Neuronal stem cell (in vitro differentiated cells): ENCODE data around the gene MAP4.
A peak's percentile ranks its signal among the peaks of the same experiment; 100 is the strongest.

Source experiments
- DNase-seq: peaks from one replicate; pipeline ENCODE4 v3.0.0-alpha.2; 2013; ENCODE audit warnings: low spot score
- H2AFZ ChIP-seq: one replicate; pipeline ENCODE4 v1.6.1; 2013; ENCODE audit warnings: mild to moderate bottlenecking, low read length, inconsistent platforms
- H2AK5ac ChIP-seq: 2 replicates; pipeline ENCODE4 v1.6.1; 2013; ENCODE audit warnings: low read depth, mild to moderate bottlenecking, inconsistent platforms, low read length, moderate library complexity, mixed read lengths
- H2BK120ac ChIP-seq: 2 replicates; pipeline ENCODE4 v1.6.1; 2013; ENCODE audit warnings: low read depth, mild to moderate bottlenecking, inconsistent platforms, low read length, moderate library complexity, mixed read lengths
- H2BK12ac ChIP-seq: one replicate; pipeline ENCODE4 v1.6.1; 2013; ENCODE audit warnings: low read length, inconsistent platforms
- H2BK15ac ChIP-seq: 2 replicates; pipeline ENCODE4 v1.6.1; 2013; ENCODE audit warnings: mild to moderate bottlenecking, low read length, inconsistent platforms, mixed read lengths
- H2BK5ac ChIP-seq: one replicate; pipeline ENCODE4 v1.6.1; 2013; ENCODE audit warnings: inconsistent platforms, mild to moderate bottlenecking, low read length, moderate library complexity
- H3K14ac ChIP-seq: one replicate; pipeline ENCODE4 v1.6.1; 2013; ENCODE audit warnings: low read length, inconsistent platforms
- H3K18ac ChIP-seq: 2 replicates; pipeline ENCODE4 v1.6.1; 2013; ENCODE audit warnings: low read length, inconsistent platforms
- H3K23ac ChIP-seq: 2 replicates; pipeline ENCODE4 v1.6.1; 2013; ENCODE audit warnings: low read depth, mild to moderate bottlenecking, mixed read lengths, low read length, inconsistent platforms; ENCODE audit not compliant: poor library complexity
- H3K27ac ChIP-seq: replicated peaks from 3 replicates; pipeline ENCODE4 v1.5.1; 2013; ENCODE audit warnings: low read length, inconsistent platforms
- H3K27me3 ChIP-seq, 3 experiments: 2 replicates each; pipeline ENCODE4 v1.6.1; 2013; ENCODE audit warnings: low read length in 3 of 3, mild to moderate bottlenecking in 2 of 3, inconsistent platforms in 1 of 3, low read depth in 1 of 3, mixed read lengths in 1 of 3, moderate library complexity in 1 of 3; ENCODE audit not compliant: control insufficient read depth in 3 of 3, insufficient read depth in 3 of 3
- H3K36me3 ChIP-seq, 2 donors: replicated peaks in 1 of 2; 2 replicates each; pipeline ENCODE4 v1.6.1; 2013; ENCODE audit warnings: low read length in 2 of 2; ENCODE audit not compliant: control insufficient read depth in 2 of 2, insufficient read depth in 2 of 2
- H3K4ac ChIP-seq: 2 replicates; pipeline ENCODE4 v1.6.1; 2013; ENCODE audit warnings: inconsistent platforms, mild to moderate bottlenecking, low read length, moderate library complexity
- H3K4me1 ChIP-seq, 2 donors: 1 replicate in 1 of 2; 2 replicates in 1 of 2; pipeline ENCODE4 v1.6.1; 2013; ENCODE audit warnings: low read length in 2 of 2, low read depth in 1 of 2; ENCODE audit not compliant: control insufficient read depth in 2 of 2, insufficient read depth in 1 of 2
- H3K4me2 ChIP-seq: one replicate; pipeline ENCODE4 v1.6.1; 2013; ENCODE audit warnings: mild to moderate bottlenecking, low read length, inconsistent platforms; ENCODE audit not compliant: insufficient read depth, poor library complexity, severe bottlenecking
- H3K4me3 ChIP-seq, 2 donors: 2 replicates each; pipeline ENCODE4 v1.5.1; 2013; ENCODE audit warnings: low read length in 2 of 2, mild to moderate bottlenecking in 2 of 2, inconsistent platforms in 1 of 2, moderate library complexity in 1 of 2
- H3K79me1 ChIP-seq: one replicate; pipeline ENCODE4 v1.6.1; 2013; ENCODE audit warnings: low read depth, mild to moderate bottlenecking, inconsistent platforms, low read length, moderate library complexity
- H3K9ac ChIP-seq: one replicate; pipeline ENCODE4 v1.6.1; 2013; ENCODE audit warnings: mild to moderate bottlenecking, low read depth, low read length, inconsistent platforms; ENCODE audit not compliant: poor library complexity
- H3K9me3 ChIP-seq, 2 donors: replicated peaks in 1 of 2; 2 replicates each; pipeline versions ENCODE3 to v1.6.1; 2013; ENCODE audit warnings: low read length in 2 of 2, mild to moderate bottlenecking in 2 of 2, inconsistent platforms in 1 of 2, low read depth in 1 of 2, mixed read lengths in 1 of 2, moderate library complexity in 1 of 2; ENCODE audit not compliant: control insufficient read depth in 2 of 2, insufficient read depth in 1 of 2
- H4K8ac ChIP-seq: one replicate; pipeline ENCODE4 v1.6.1; 2013; ENCODE audit warnings: low read depth, mild to moderate bottlenecking, inconsistent platforms, low read length, moderate library complexity
- H4K91ac ChIP-seq: one replicate; pipeline ENCODE4 v1.6.1; 2013; ENCODE audit warnings: low read length, low read depth, mild to moderate bottlenecking, inconsistent platforms; ENCODE audit not compliant: poor library complexity
- WGBS, 2 donors: extraction: QIAGEN DNeasy Blood & Tissue Kit; methylation state at CpG; one replicate each; pipeline ENCODE4 v1.1.7; 2013; ENCODE audit warnings: missing lambda C conversion rate in 2 of 2, mixed read lengths in 1 of 2; ENCODE audit not compliant: insufficient read length in 2 of 2, insufficient replicate concordance in 1 of 2; ENCODE audit errors: extremely low coverage in 2 of 2; 5-methylcytosine and 5-hydroxymethylcytosine counted together

MAP4 gene

GRCh38 chr3:47865192-47865591, 151.0 kb downstream of the MAP4 start:
- no peak for DNase-seq
- Histone ChIP-seq H3K4ac (no peak overlapping the region), H4K8ac (no peak overlapping the region), H2BK15ac (no peak overlapping the region), H3K27ac (no peak overlapping the region), H3K9me3 (no peaks in the 10 kb centered on the region), H3K14ac (no peak overlapping the region), H3K23ac (no peak overlapping the region), H3K79me1 (peaks cover 4% of the 10 kb centered on the region), H3K4me3 (no peak overlapping the region), H2AK5ac (no peak overlapping the region), H3K27me3 (no peaks in the 10 kb centered on the region), H2AFZ (no peak overlapping the region), H3K4me1 (peaks cover 0 to 8% of the 10 kb centered on the region in 2 donors), H3K9ac (no peak overlapping the region), H2BK12ac (no peak overlapping the region), H4K91ac (no peak overlapping the region), H2BK5ac (no peak overlapping the region), H2BK120ac (no peak overlapping the region), H3K4me2 (no peak overlapping the region), H3K36me3 (peaks cover 35 to 79% of the 10 kb centered on the region in 2 donors), H3K18ac (no peak overlapping the region)
- no CpG with 5 or more reads among the region's 3 CpGs for WGBS, 2 donors

GRCh38 chr3:47863391-47864128, 152.7 kb downstream of the MAP4 start:
- Histone ChIP-seq H3K14ac (no peak overlapping the region), H3K9ac (no peak overlapping the region), H3K23ac (peak overlapping the region; percentile 82), H2BK12ac (no peak overlapping the region), H3K27me3 (no peaks in the 10 kb centered on the region), H3K36me3 (peaks cover 33 to 75% of the 10 kb centered on the region in 2 donors), H2BK15ac (no peak overlapping the region), H3K27ac (no peak overlapping the region), H3K4me1 (peaks cover 0 to 8% of the 10 kb centered on the region in 2 donors), H3K4me2 (no peak overlapping the region), H3K4me3 (no peak overlapping the region), H3K4ac (peak overlapping the region; percentile 91), H2AFZ (no peak overlapping the region), H2AK5ac (no peak overlapping the region), H3K9me3 (no peaks in the 10 kb centered on the region), H3K18ac (peak overlapping the region; percentile 78), H2BK5ac (peak overlapping the region; percentile 63), H3K79me1 (peaks cover 4% of the 10 kb centered on the region), H2BK120ac (no peak overlapping the region), H4K8ac (no peak overlapping the region), H4K91ac (no peak overlapping the region)
- WGBS, 2 donors: no CpG with 5 or more reads among the region's 12 CpGs
- DNase-seq: no peak

GRCh38 chr3:47859956-47860605, 156.1 kb downstream of the MAP4 start:
- no peak overlapping the region for H2AK5ac ChIP-seq
- no peak overlapping the region for H3K4me3 ChIP-seq
- H4K8ac ChIP-seq: no peak overlapping the region
- H3K9ac ChIP-seq: no peak overlapping the region
- no peak overlapping the region for H3K27ac ChIP-seq
- no peak overlapping the region for H3K23ac ChIP-seq
- no peak overlapping the region for H3K18ac ChIP-seq
- H3K36me3 ChIP-seq: peaks cover 27 to 77% of the 10 kb centered on the region in 2 donors
- H4K91ac ChIP-seq: no peak overlapping the region
- peaks cover 8% of the 10 kb centered on the region for H3K79me1 ChIP-seq
- no peak overlapping the region for H3K4ac ChIP-seq
- no peak for DNase-seq
- peaks cover 0 to 2% of the 10 kb centered on the region in 2 donors for H3K4me1 ChIP-seq
- H3K9me3 ChIP-seq: no peaks in the 10 kb centered on the region
- no peak overlapping the region for H2BK120ac ChIP-seq
- no CpG with 5 or more reads among the region's 4 CpGs for WGBS, 2 donors
- no peak overlapping the region for H2BK15ac ChIP-seq
- no peak overlapping the region for H3K4me2 ChIP-seq
- H2BK5ac ChIP-seq: no peak overlapping the region
- H3K14ac ChIP-seq: no peak overlapping the region
- no peaks in the 10 kb centered on the region for H3K27me3 ChIP-seq
- no peak overlapping the region for H2AFZ ChIP-seq
- H2BK12ac ChIP-seq: no peak overlapping the region

GRCh38 chr3:47857151-47857550, 159.1 kb downstream of the MAP4 start:
- Histone ChIP-seq H3K79me1 (peaks cover 4% of the 10 kb centered on the region), H3K4me1 (no peaks in the 10 kb centered on the region), H3K23ac (no peak overlapping the region), H3K18ac (no peak overlapping the region), H3K4ac (no peak overlapping the region), H3K9ac (no peak overlapping the region), H3K27ac (no peak overlapping the region), H4K91ac (no peak overlapping the region), H3K4me2 (no peak overlapping the region), H2AK5ac (no peak overlapping the region), H2BK120ac (no peak overlapping the region), H2BK12ac (no peak overlapping the region), H3K4me3 (no peak overlapping the region), H3K14ac (no peak overlapping the region), H3K27me3 (no peaks in the 10 kb centered on the region), H4K8ac (no peak overlapping the region), H3K9me3 (no peaks in the 10 kb centered on the region), H2BK5ac (no peak overlapping the region), H3K36me3 (peaks cover 37 to 83% of the 10 kb centered on the region in 2 donors), H2AFZ (no peak overlapping the region), H2BK15ac (no peak overlapping the region)
- WGBS, 2 donors: no CpG with 5 or more reads among the region's 2 CpGs
- no peak for DNase-seq
